A549 treated with Hydrocortisone at 1 μM for 4 hours (cell line): Measurements from ENCODE around the gene MXRA7. TPM values are rescaled to one million over a fixed set of nuclear protein-coding genes. Genes with fewer than 3 reads are reported as not detected.

ENCODE experiments used
- total RNA-seq: library from RNA; stranded (reverse); fragments of 200-300 nt; extraction: Qiagen RNA extraction; gene quantifications from 5 replicates; pipeline ENCODE4 v1.2.3, GENCODE V29; 2022

The MXRA7 gene, protein sequence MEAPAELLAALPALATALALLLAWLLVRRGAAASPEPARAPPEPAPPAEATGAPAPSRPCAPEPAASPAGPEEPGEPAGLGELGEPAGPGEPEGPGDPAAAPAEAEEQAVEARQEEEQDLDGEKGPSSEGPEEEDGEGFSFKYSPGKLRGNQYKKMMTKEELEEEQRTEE
- 62.0 to 69.4 TPM (median 64.9 TPM) in 5 replicates for total RNA-seq

DNA sequence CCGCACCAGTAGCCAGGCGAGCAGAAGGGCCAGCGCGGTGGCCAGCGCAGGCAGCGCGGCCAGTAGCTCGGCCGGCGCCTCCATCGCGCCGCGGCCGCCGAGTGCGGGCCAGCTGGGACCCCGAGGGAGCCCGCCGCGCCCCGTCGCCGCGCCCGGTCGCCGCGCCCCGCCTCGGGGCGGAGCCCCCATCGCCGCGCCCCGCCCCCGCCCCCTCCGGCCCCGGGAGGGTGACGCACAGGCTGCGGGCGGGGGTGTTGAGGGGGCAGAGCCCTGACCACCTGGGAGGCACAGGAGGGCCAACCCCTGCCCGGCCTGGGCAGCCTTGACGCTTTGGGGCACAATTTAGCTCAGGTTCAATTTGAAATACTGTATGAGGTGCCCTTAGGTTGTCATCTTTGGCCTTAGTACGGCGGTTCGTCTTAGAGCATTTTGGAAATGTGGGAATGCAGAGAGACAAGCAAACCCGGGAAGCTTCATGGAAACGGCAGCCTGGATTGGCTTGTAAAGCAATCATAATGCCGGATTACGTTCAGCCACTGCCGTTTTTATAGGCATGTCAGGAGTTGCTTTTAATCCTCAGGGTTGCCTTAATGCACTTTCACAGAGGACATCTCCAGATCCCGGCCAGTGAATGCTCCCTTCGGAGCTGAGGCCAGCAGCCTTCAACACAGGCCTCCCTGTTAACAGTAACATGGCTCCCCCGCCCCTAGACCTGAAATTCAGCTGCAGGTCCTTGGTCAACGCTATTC, at the start of gene MXRA7:
TSS of gene MXRA7 (minus strand) at position 103 of the 749 bp plus-strand sequence. CDS start at position 84, 19 bp downstream.

DNA sequence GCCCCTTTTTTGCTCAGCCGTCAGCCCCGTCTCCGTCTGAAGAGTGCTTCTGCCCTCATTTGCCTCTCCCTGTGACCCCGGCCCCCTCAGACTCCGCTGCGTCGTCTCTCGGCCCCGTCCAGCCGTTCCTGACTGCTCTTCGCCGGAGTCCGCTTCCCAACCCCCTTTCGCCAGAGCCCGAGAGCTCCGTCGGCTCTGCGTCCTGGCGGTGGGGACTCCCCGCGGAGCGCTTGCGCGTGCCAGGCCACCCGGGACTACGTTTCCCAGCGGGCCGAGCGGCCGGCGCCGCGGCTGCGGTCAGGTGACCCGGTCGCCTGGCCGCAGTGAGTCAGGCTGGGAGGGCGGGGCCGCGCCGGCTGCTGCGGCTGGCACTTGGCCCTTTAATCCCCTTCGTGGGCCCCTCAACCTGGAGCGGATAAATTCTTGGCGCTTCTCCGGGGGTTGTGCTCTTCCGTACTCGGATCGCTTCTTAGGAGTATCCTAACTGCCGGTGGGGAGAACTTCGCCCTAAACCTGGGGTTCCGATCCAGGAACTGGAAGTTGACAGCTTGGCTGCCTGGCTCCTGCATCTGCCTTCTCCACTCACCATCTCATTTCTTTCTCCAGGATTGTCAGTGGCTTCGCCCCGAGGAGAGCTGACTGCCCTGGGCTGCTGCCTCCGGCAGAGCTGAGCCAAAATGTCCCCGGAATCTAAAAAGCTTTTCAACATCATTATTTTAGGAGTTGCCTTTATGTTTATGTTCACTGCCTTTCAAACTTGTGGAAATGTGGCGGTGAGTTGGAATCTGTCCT, 27.1 kb upstream of the MXRA7 start, which contains the start of gene MFSD11:
TSS of gene MFSD11 (plus strand) at position 444 of the 792 bp plus-strand sequence. CDS start at position 678, 234 bp downstream.

DNA sequence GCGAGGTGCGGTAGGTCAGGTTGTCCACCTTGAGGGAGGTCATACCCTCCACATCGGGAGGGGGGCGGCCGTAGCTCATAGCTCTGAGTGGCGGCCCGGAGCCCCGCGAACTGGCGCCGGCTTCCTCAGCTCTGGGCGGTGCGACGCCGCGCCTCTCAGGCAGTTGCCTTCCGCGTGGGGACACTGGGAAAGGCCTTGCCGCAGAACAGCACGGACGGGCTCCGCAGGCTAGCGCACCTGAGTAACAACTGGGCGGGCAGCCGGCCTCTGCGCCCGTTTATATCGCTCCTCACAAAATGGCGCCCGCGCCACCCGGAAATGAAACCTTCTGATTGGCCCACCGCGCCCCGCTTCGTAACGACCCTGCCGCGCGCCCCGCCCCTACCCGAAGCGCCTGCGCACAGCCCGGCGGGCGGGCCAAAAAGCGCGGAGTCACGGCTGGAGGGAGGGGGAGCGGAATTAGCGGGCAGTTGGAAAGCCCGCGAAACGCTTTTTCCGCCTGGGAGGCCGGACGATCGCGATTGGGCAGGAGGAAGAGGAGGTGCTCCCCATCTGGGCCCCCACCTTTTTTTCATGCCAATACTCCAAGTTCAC, 26.4 kb upstream of the MXRA7 start, which contains the start of gene SRSF2:
TSS of gene SRSF2 (minus strand) at position 250 of the 594 bp plus-strand sequence. CDS start at position 79, 171 bp downstream.

DNA sequence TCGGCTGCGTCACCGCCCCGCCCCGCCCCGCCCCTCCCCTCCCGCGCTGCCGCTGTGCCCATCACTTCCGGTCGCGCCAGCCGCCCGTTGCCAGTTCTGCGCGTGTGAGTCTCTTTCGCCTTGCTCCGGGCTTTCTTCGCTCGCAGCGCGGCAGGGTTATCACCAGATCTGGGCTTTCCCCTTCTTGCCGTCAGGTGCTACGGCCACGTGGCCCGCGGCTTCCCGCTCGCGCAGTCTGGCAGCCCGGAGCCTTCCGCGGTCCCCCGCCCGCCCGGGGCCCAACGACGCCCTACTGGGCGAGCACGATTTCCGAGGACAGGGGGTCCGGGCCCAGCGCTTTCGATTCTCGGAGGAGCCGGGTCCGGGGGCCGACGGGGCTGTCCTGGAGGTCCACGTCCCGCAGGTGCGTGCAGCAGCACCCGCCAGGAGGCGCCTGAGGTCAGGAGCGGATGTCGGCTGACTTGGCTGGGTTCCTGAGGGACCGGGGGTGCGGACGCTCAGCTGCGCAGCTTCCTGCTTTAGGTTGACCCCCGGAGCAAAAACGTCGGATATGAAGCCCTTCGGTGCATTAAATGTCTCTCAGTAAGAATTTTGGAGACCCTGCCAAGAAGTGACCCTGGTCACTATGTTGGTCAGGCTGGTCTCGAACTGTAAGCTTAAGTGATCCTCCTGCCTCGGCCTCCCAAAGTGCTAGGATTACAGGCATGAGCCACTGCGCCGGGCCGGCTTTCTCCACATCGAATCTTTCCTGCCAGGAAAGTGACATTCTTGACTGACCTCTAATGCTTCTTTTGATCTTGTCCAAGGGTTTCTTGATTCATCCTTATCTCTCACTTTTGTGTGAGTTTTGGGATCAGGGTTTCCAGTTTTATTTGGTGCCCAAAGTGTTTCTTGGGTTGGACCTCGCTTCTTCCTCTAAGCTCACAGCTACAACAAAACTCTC, 16.3 kb upstream of the MXRA7 start, which contains the start of gene METTL23:
TSS of gene METTL23 (plus strand) at position 64 of the 943 bp plus-strand sequence. CDS start 2,872 bp downstream, outside the sequence.

DNA sequence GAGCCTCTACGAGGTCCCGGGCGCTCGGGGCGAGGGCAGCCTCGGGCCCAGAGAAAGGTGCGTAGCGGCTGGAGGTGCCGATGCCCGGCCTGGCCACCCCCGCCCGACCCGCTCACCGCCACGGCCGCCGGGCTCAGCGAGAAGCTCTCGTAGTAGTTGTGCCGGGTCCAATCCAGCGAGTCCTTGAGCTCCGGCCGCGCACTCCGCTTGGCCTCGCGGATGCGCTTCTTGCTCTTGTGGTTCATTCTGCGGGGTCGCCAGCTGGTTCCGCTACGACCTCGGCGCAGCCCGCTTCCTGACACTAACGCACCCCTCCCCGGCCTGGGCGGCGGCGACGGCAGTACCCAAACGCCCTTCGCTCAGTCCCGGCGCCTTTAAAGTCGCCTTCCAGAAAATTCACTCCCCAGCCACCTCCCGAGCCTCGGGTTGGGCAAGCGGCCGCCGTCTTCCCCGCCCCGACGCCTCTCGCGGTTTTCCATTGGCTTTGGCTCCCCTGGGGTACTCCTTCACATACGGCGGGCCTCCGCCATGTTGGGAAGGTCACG, 15.5 kb upstream of the MXRA7 start, which contains the start of gene JMJD6:
TSS of gene JMJD6 (minus strand) at position 376 of the 545 bp plus-strand sequence. CDS start at position 245, 131 bp downstream.

DNA sequence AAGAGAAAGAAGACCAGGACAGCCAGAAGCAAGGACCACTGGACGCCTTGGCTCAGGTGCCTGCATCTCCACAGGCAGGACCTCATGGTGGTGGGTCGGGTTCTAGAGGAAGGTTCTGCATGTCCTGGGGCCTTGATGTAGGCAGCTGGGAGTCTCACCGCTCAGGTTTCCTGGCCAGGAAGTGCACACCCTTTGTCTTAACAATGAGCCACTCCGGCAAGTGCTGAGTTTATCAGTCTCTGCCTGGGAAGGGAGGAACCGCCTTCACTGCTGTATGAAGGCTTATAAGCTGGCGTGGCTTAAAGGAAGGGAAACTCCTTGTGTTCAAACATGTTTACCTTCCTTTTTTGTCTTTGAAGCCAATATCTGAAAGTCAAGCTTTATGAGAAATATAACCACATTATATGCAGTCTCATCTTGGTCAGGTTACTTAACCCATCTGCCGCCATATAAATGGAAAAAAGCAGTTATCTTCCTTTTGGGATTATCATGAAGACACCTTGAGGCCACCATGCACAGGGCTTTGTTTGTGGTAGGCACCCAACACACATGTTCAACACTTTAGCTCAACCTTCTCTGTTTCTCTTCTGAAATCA, 67.1 kb downstream of the MXRA7 start, which contains the start of gene ST6GALNAC1:
TSS of gene ST6GALNAC1 (minus strand) at position 205 of the 596 bp plus-strand sequence. CDS start at position 86, 119 bp downstream.

Other genes with a start within 250 kb of the MXRA7 start
- gene AANAT, start 243.4 kb downstream of the MXRA7 start, total RNA-seq, result 0.22 to 0.49 TPM (median 0.32 TPM) in 5 replicates
- 56.4 to 64.3 TPM (median 60.7 TPM) in 5 replicates for gene RHBDF2, start 209.5 kb downstream of the MXRA7 start, total RNA-seq
- gene CYGB, start 173.3 kb downstream of the MXRA7 start, total RNA-seq, result 0.68 to 1.6 TPM (median 0.87 TPM) in 5 replicates
- 0.08 TPM in 1 of 5 replicates, not detected in the others for gene PRCD, start 170.9 kb downstream of the MXRA7 start, total RNA-seq
- gene ST6GALNAC2, start 125.1 kb downstream of the MXRA7 start, total RNA-seq, result 0.23 to 0.58 TPM (median 0.53 TPM) in 5 replicates
- gene ST6GALNAC1, start 67.2 kb downstream of the MXRA7 start, total RNA-seq, result 0.05 to 0.25 TPM (median 0.13 TPM) in 5 replicates
- 73.8 to 84.3 TPM (median 80.4 TPM) in 5 replicates for gene JMJD6, start 15.6 kb upstream of the MXRA7 start, total RNA-seq
- gene METTL23, start 15.9 kb upstream of the MXRA7 start, total RNA-seq, result 56.4 to 65.2 TPM (median 60.3 TPM) in 5 replicates
- gene SRSF2, start 26.4 kb upstream of the MXRA7 start, total RNA-seq, result 394 to 452 TPM (median 429 TPM) in 5 replicates
- 20.7 to 22.1 TPM (median 21.1 TPM) in 5 replicates for gene MFSD11, start 27.2 kb upstream of the MXRA7 start, total RNA-seq
- 18.6 to 21.8 TPM (median 20.4 TPM) in 5 replicates for gene MGAT5B, start 157.4 kb upstream of the MXRA7 start, total RNA-seq